Liver (tissue), 5 donors: Measurements from ENCODE around the gene GRK3. TPM values are rescaled to one million over a fixed set of nuclear protein-coding genes. Genes with fewer than 3 reads are reported as not detected.

Experiments
- polyA plus RNA-seq, 2 donors: library from polyadenylated mRNA; stranded (reverse) in 1 of 2; unstranded in 1 of 2; fragments of 200-250 nt in 1 of 2; fragments of >200 nt in 1 of 2; fragmentation: Nextera tagmentation in 1 of 2; extraction: Ambion mirVana in 1 of 2; gene quantifications; one replicate each; pipeline versions ENCODE4 v1.2.1 to v1.2.3, GENCODE V29; 2013 to 2015
- small RNA-seq: library from RNA; depleted of rRNA; stranded (forward); fragments of <200 nt; gene quantifications from one replicate; pipeline ENCODE3, GENCODE V24; 2014
- total RNA-seq, 2 donors: library from RNA; depleted of rRNA; stranded (reverse); fragments of >200 nt; gene quantifications; one replicate each; pipeline ENCODE4 v1.2.3, GENCODE V29; 2014
- donor health status: healthy.
- donor health status: healthy.
- donor health status: healthy.

Gene GRK3
- total and polyA plus RNA-seq, 4 donors: 0.79 to 6.5 (median 2.4) TPM

Small RNA genes lying within 50 kb of the gene (small RNA-seq; reads per million reads assigned to genes)
- not detected for gene RNA5SP494

Other genes with a start within 250 kb of the GRK3 start
- 1 to 10 TPM in 1 of 2 donors, under 1 TPM in 1; under 0.01 to 4.2 TPM for gene MYO18B, start 177.5 kb downstream of the GRK3 start, total RNA-seq
- under 1 TPM in 1 of 2 donors, not detected in 1; 0.02 TPM for gene MYO18B, start 177.5 kb downstream of the GRK3 start, polyA plus RNA-seq